ENCODE measurements around the gene ADAMTSL1.

GRCh38 chr9:18865542-18865941 lies 391.6 kb downstream of the ADAMTSL1 start:
- TF ChIP-seq CTCF (IDR thresholded peaks at IDR 0.05): no peak
- TF ChIP-seq POLR2A (IDR thresholded peaks at IDR 0.05): no peak
- no peak for TF ChIP-seq POLR2AphosphoS5 (IDR thresholded peaks at IDR 0.05)
